ENCODE measurements around the gene KCTD16.

- TF ChIP-seq, protein P1, sequence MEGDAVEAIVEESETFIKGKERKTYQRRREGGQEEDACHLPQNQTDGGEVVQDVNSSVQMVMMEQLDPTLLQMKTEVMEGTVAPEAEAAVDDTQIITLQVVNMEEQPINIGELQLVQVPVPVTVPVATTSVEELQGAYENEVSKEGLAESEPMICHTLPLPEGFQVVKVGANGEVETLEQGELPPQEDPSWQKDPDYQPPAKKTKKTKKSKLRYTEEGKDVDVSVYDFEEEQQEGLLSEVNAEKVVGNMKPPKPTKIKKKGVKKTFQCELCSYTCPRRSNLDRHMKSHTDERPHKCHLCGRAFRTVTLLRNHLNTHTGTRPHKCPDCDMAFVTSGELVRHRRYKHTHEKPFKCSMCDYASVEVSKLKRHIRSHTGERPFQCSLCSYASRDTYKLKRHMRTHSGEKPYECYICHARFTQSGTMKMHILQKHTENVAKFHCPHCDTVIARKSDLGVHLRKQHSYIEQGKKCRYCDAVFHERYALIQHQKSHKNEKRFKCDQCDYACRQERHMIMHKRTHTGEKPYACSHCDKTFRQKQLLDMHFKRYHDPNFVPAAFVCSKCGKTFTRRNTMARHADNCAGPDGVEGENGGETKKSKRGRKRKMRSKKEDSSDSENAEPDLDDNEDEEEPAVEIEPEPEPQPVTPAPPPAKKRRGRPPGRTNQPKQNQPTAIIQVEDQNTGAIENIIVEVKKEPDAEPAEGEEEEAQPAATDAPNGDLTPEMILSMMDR (IDR thresholded peaks at IDR 0.05; ENCODE audit: low read length), result no peak
- TF ChIP-seq EZH2 (optimal IDR thresholded peaks at IDR 0.05; ENCODE audit: low read depth, low read length), result no peak
Observed at GRCh38 chr5:144325532-144325931, 154.9 kb downstream of the KCTD16 start.
